ENCODE measurements around the gene CLDN5.

The CLDN5 gene

GRCh38 chr22:19497245-19497644 lies 27.0 kb downstream of the CLDN5 start:
- Histone ChIP-seq H3K4me1 (ENCODE audit: control insufficient read depth, insufficient read depth, low read length) (no peaks in the 10 kb centered on the region), H3K9me3 (ENCODE audit: control insufficient read depth, insufficient read depth, low read depth, low read length) (no peaks in the 10 kb centered on the region), H3K36me3 (ENCODE audit: control insufficient read depth in 2 of 2, insufficient read depth in 1 of 2, low read length in 2 of 2) (peaks cover 18 to 90% of the 10 kb centered on the region in 2 experiments; a peak in 2 of 3 replicates), H3K4me3 (ENCODE audit: low read depth, low read length) (no peak overlapping the region), H3K27ac (ENCODE audit: extremely low read depth, low read depth, low read length) (no peak overlapping the region)
- POLR2A ChIA-PET, result interaction anchor here (0.6 kb wide), 1 partner anchor 10 kb away, joined by 5 read pairs; no protein-coding TSS in a partner anchor
- TF ChIP-seq KLF16 (tag by site-specific recombination; IDR thresholded peaks at IDR 0.05) (no peak), ZIC2 (tag by site-specific recombination; IDR thresholded peaks at IDR 0.05) (0 out of 2 replicates have a peak, but pooled peaks have one; percentile 13), EGR2 (tag by site-specific recombination; IDR thresholded peaks at IDR 0.05; ENCODE audit: low read depth) (peak; percentile 86), HOXD13 (CRISPR knock-in tag; IDR thresholded peaks at IDR 0.05; ENCODE audit: borderline replicate concordance) (no peak), ZFHX2 (tag by site-specific recombination; conservative IDR thresholded peaks at IDR 0.05) (peak; percentile 86)
- CTCF ChIA-PET, result interaction anchor here (1.6 kb wide), 1 partner anchor 133 kb away, joined by 7 read pairs; no protein-coding TSS in a partner anchor

DNA sequence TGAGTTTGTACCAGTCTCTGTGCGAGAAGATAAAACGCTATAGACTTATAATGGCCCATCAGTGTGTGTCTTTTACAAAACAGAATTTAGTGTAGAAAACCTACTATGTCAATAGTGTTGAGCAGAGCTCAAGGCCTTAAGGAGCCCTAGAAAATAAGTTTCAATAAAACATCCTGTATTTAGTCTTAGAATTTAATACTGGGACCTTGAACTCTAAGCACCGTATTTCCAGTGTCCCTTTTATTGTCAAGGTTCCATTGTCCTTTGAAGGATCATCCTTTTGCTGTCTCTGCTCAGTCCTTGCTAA lies 27.9 kb downstream of the CLDN5 start:
- no peak overlapping the region for H3K27ac ChIP-seq (ENCODE audit: extremely low read depth, low read depth, low read length)
- no peaks in the 10 kb centered on the region for H3K4me1 ChIP-seq (ENCODE audit: control insufficient read depth, insufficient read depth, low read length)
- H3K4me3 ChIP-seq (ENCODE audit: low read depth, low read length), result no peak overlapping the region
- POLR2A ChIA-PET, result interaction anchor here (1.0 kb wide), 1 partner anchor 17 kb away, joined by 3 read pairs; the partner anchor contains the start of gene CDC45
- H3K9me3 ChIP-seq (ENCODE audit: control insufficient read depth, insufficient read depth, low read depth, low read length), result no peaks in the 10 kb centered on the region
- H3K36me3 ChIP-seq (ENCODE audit: control insufficient read depth in 2 of 2, insufficient read depth in 1 of 2, low read length in 2 of 2), result peaks cover 28 to 97% of the 10 kb centered on the region in 2 experiments
- CTCF ChIA-PET, result interaction anchor here (0.6 kb wide), 1 partner anchor 19 kb away, joined by 4 read pairs; no protein-coding TSS in a partner anchor
- TF ChIP-seq ZNF341 (tag by site-specific recombination; IDR thresholded peaks at IDR 0.05; ENCODE audit: low read depth) (no peak), ZFP3 (tag by site-specific recombination; IDR thresholded peaks at IDR 0.05; ENCODE audit: low read depth) (no peak), GLIS2 (tag by site-specific recombination; IDR thresholded peaks at IDR 0.05) (no peak), ZNF175 (tag by site-specific recombination; IDR thresholded peaks at IDR 0.05) (no peak), ZNF510 (tag by site-specific recombination; IDR thresholded peaks at IDR 0.05; ENCODE audit: insufficient replicate concordance) (no peak), ZNF148 (tag by site-specific recombination; IDR thresholded peaks at IDR 0.05; ENCODE audit: borderline replicate concordance) (no peak), TCF7L2 (IDR thresholded peaks at IDR 0.05; ENCODE audit: borderline replicate concordance, low read depth, low read length) (no peak)
- TF ChIP-seq, protein P1, sequence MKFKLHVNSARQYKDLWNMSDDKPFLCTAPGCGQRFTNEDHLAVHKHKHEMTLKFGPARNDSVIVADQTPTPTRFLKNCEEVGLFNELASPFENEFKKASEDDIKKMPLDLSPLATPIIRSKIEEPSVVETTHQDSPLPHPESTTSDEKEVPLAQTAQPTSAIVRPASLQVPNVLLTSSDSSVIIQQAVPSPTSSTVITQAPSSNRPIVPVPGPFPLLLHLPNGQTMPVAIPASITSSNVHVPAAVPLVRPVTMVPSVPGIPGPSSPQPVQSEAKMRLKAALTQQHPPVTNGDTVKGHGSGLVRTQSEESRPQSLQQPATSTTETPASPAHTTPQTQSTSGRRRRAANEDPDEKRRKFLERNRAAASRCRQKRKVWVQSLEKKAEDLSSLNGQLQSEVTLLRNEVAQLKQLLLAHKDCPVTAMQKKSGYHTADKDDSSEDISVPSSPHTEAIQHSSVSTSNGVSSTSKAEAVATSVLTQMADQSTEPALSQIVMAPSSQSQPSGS (tag by site-specific recombination; IDR thresholded peaks at IDR 0.05; ENCODE audit: low read depth), result no peak
- TF ChIP-seq, protein P2, sequence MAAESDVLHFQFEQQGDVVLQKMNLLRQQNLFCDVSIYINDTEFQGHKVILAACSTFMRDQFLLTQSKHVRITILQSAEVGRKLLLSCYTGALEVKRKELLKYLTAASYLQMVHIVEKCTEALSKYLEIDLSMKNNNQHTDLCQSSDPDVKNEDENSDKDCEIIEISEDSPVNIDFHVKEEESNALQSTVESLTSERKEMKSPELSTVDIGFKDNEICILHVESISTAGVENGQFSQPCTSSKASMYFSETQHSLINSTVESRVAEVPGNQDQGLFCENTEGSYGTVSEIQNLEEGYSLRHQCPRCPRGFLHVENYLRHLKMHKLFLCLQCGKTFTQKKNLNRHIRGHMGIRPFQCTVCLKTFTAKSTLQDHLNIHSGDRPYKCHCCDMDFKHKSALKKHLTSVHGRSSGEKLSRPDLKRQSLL (tag by site-specific recombination; IDR thresholded peaks at IDR 0.05), result no peak
- TF ChIP-seq, protein P3, sequence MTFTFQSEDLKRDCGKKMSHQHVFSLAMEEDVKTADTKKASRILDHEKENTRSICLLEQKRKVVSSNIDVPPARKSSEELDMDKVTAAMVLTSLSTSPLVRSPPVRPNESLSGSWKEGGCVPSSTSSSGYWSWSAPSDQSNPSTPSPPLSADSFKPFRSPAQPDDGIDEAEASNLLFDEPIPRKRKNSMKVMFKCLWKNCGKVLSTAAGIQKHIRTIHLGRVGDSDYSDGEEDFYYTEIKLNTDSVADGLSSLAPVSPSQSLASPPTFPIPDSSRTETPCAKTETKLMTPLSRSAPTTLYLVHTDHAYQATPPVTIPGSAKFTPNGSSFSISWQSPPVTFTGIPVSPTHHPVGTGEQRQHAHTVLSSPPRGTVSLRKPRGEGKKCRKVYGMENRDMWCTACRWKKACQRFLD (tag by site-specific recombination; IDR thresholded peaks at IDR 0.05), result no peak
